Measurements from ENCODE around the gene OCRL.

OCRL gene

GRCh38 chrX:129629837-129630236, 89.8 kb downstream of the OCRL start:
- H3K79me2 ChIP-seq (ENCODE audit: insufficient read depth, low read length) = no peaks in the 10 kb centered on the region
- no peaks in the 10 kb centered on the region for H3K9me3 ChIP-seq (ENCODE audit: insufficient read depth, low read length, severe bottlenecking)
- H3K36me3 ChIP-seq (ENCODE audit: insufficient read depth, low read length) = no peaks in the 10 kb centered on the region
- H3K4me1 ChIP-seq (ENCODE audit: insufficient read depth, low read length) = peaks cover 17% of the 10 kb centered on the region
- no peak overlapping the region for H2AFZ ChIP-seq (ENCODE audit: low read depth, low read length)
- no peak overlapping the region for H3K27ac ChIP-seq (ENCODE audit: low read length)
- no peak overlapping the region for H3K9ac ChIP-seq (ENCODE audit: low read depth, low read length)
- no peak for ATAC-seq (ENCODE audit: insufficient read depth, low read depth)
- TF ChIP-seq EZH2 (IDR thresholded peaks at IDR 0.05; ENCODE audit: borderline replicate concordance, low read depth, low read length, severe bottlenecking) = no peak
- no peak for TF ChIP-seq CTCF (IDR thresholded peaks at IDR 0.05; ENCODE audit: borderline replicate concordance, extremely low read depth, low read length, poor library complexity, severe bottlenecking)
- H4K20me1 ChIP-seq (ENCODE audit: insufficient read depth, low read length) = no peaks in the 10 kb centered on the region
- no peaks in the 10 kb centered on the region for H3K27me3 ChIP-seq (ENCODE audit: insufficient read depth, low read length, poor library complexity)
- no peak for DNase-seq
- no peak overlapping the region for H3K4me3 ChIP-seq (ENCODE audit: low read depth in 1 of 2, low read length in 2 of 2)
- H3K4me2 ChIP-seq (ENCODE audit: insufficient read depth, low read length) = no peak overlapping the region

GRCh38 chrX:129631849-129632248, 91.8 kb downstream of the OCRL start:
- Histone ChIP-seq H3K79me2 (ENCODE audit: insufficient read depth, low read length) (no peaks in the 10 kb centered on the region), H3K27me3 (ENCODE audit: insufficient read depth, low read length, poor library complexity) (no peaks in the 10 kb centered on the region), H3K36me3 (ENCODE audit: insufficient read depth, low read length) (no peaks in the 10 kb centered on the region), H4K20me1 (ENCODE audit: insufficient read depth, low read length) (no peaks in the 10 kb centered on the region), H2AFZ (ENCODE audit: low read depth, low read length) (no peak overlapping the region), H3K4me1 (ENCODE audit: insufficient read depth, low read length) (peaks cover 1% of the 10 kb centered on the region; the same call in 1 of the 2 replicates), H3K9me3 (ENCODE audit: insufficient read depth, low read length, severe bottlenecking) (no peaks in the 10 kb centered on the region), H3K4me3 (ENCODE audit: low read depth in 1 of 2, low read length in 2 of 2) (no peak overlapping the region), H3K9ac (ENCODE audit: low read depth, low read length) (no peak overlapping the region), H3K4me2 (ENCODE audit: insufficient read depth, low read length) (no peak overlapping the region), H3K27ac (ENCODE audit: low read length) (no peak overlapping the region)
- no peak for ATAC-seq (ENCODE audit: insufficient read depth, low read depth)
- TF ChIP-seq EZH2 (IDR thresholded peaks at IDR 0.05; ENCODE audit: borderline replicate concordance, low read depth, low read length, severe bottlenecking) = no peak
- TF ChIP-seq CTCF (IDR thresholded peaks at IDR 0.05; ENCODE audit: borderline replicate concordance, extremely low read depth, low read length, poor library complexity, severe bottlenecking) = no peak
- no peak for DNase-seq

GRCh38 chrX:129632443-129632842, 92.4 kb downstream of the OCRL start:
- H3K9me3 ChIP-seq (ENCODE audit: insufficient read depth, low read length, severe bottlenecking) = no peaks in the 10 kb centered on the region
- no peak overlapping the region for H3K4me3 ChIP-seq (ENCODE audit: low read depth in 1 of 2, low read length in 2 of 2)
- no peak for DNase-seq
- no peak for TF ChIP-seq EZH2 (IDR thresholded peaks at IDR 0.05; ENCODE audit: borderline replicate concordance, low read depth, low read length, severe bottlenecking)
- TF ChIP-seq CTCF (IDR thresholded peaks at IDR 0.05; ENCODE audit: borderline replicate concordance, extremely low read depth, low read length, poor library complexity, severe bottlenecking) = no peak
- no peak for ATAC-seq (ENCODE audit: insufficient read depth, low read depth)
- no peak overlapping the region for H3K4me2 ChIP-seq (ENCODE audit: insufficient read depth, low read length)
- no peaks in the 10 kb centered on the region for H3K79me2 ChIP-seq (ENCODE audit: insufficient read depth, low read length)
- no peaks in the 10 kb centered on the region for H3K27me3 ChIP-seq (ENCODE audit: insufficient read depth, low read length, poor library complexity)
- no peaks in the 10 kb centered on the region for H3K36me3 ChIP-seq (ENCODE audit: insufficient read depth, low read length)
- no peak overlapping the region for H2AFZ ChIP-seq (ENCODE audit: low read depth, low read length)
- no peak overlapping the region for H3K9ac ChIP-seq (ENCODE audit: low read depth, low read length)
- H3K27ac ChIP-seq (ENCODE audit: low read length) = no peak overlapping the region
- H3K4me1 ChIP-seq (ENCODE audit: insufficient read depth, low read length) = peaks cover 5% of the 10 kb centered on the region
- H4K20me1 ChIP-seq (ENCODE audit: insufficient read depth, low read length) = no peaks in the 10 kb centered on the region

- Histone ChIP-seq H4K20me1 (ENCODE audit: insufficient read depth, low read length) (no peaks in the 10 kb centered on the region), H3K4me2 (ENCODE audit: insufficient read depth, low read length) (no peak overlapping the region), H3K9ac (ENCODE audit: low read depth, low read length) (no peak overlapping the region), H3K79me2 (ENCODE audit: insufficient read depth, low read length) (no peaks in the 10 kb centered on the region), H3K4me1 (ENCODE audit: insufficient read depth, low read length) (peaks cover 20% of the 10 kb centered on the region), H3K4me3 (ENCODE audit: low read depth in 1 of 2, low read length in 2 of 2) (no peak overlapping the region), H3K27ac (ENCODE audit: low read length) (no peak overlapping the region), H3K36me3 (ENCODE audit: insufficient read depth, low read length) (no peaks in the 10 kb centered on the region), H2AFZ (ENCODE audit: low read depth, low read length) (no peak overlapping the region), H3K9me3 (ENCODE audit: insufficient read depth, low read length, severe bottlenecking) (no peaks in the 10 kb centered on the region), H3K27me3 (ENCODE audit: insufficient read depth, low read length, poor library complexity) (no peaks in the 10 kb centered on the region)
- DNase-seq = no peak
- TF ChIP-seq CTCF (IDR thresholded peaks at IDR 0.05; ENCODE audit: borderline replicate concordance, extremely low read depth, low read length, poor library complexity, severe bottlenecking) (no peak), EZH2 (IDR thresholded peaks at IDR 0.05; ENCODE audit: borderline replicate concordance, low read depth, low read length, severe bottlenecking) (no peak)
- no peak for ATAC-seq (ENCODE audit: insufficient read depth, low read depth)
Observed at GRCh38 chrX:129634541-129634940, 94.5 kb downstream of the OCRL start.
